C4-2B (cell line): ENCODE results near the gene HGFAC.

Experiments used
- ZFX ChIP-seq: fragments of 450-650 bp; IDR thresholded peaks from 2 replicates; pipeline ENCODE4 v1.6.1; 2017
- TF ChIP-seq, protein P1 (sequence below): fragments of 450-650 bp; conservative IDR thresholded peaks from 2 replicates; pipeline ENCODE4 v1.5.1; 2017; ENCODE audit warnings: mild to moderate bottlenecking

GRCh38 chr4:3416270-3416669 lies 25.5 kb upstream of the HGFAC start:
- TF ChIP-seq, protein P1, sequence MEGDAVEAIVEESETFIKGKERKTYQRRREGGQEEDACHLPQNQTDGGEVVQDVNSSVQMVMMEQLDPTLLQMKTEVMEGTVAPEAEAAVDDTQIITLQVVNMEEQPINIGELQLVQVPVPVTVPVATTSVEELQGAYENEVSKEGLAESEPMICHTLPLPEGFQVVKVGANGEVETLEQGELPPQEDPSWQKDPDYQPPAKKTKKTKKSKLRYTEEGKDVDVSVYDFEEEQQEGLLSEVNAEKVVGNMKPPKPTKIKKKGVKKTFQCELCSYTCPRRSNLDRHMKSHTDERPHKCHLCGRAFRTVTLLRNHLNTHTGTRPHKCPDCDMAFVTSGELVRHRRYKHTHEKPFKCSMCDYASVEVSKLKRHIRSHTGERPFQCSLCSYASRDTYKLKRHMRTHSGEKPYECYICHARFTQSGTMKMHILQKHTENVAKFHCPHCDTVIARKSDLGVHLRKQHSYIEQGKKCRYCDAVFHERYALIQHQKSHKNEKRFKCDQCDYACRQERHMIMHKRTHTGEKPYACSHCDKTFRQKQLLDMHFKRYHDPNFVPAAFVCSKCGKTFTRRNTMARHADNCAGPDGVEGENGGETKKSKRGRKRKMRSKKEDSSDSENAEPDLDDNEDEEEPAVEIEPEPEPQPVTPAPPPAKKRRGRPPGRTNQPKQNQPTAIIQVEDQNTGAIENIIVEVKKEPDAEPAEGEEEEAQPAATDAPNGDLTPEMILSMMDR: no peak
- TF ChIP-seq ZFX: no peak
